Inferior parietal cortex (tissue), 1 donor: ENCODE measurements around the gene ZMIZ1.
A peak's percentile ranks its signal among the peaks of the same experiment; 100 is the strongest.
"Not testable (repeated sequence)": the region's sequence is repeated elsewhere in the genome, so short reads cannot be mapped to it uniquely, and the experiment has no call there.

Source experiments
- DNase-seq: peaks from one replicate; pipeline ENCODE4 v3.0.0-alpha.2; 2016; ENCODE audit errors: extremely low spot score

The ZMIZ1 gene

DNA sequence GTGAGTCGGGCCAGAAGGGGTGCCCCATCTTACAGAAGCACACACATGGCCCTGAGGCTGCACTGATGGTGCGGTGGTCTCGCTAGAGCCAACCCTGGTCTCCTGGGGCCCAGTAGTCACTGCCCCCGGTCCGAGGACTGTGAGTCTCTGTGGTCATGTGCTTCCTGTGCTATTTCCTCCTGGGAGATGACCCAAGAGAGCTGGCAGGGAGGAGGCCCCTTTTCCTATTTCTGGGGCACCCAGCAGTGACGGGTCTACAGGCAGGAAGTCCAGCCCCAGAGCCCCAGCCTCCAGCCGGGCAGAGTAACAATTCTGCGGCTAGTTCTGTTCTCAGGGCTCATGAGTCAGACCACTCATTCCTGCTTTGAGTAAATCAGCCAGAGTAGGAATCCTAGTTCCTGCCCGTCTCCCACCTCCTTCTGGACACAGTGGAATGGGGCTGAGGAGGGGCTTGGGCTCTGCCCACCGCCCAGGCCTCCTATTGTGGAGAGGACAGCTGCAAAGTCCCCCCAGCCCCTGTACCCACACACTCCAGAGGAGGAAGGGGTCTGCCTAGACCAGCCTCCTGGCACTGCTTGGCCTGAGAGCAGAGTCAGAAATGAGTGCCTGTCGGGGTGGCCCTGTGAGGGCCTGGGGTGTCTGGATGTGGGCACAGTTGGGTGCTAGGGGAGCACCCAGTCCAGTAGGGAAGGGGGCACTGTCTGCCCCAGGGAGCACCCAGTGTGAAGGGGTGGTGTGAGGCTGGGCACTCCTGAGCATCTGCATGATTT is 198.0 kb downstream of the ZMIZ1 start:
- no peak for DNase-seq

DNA sequence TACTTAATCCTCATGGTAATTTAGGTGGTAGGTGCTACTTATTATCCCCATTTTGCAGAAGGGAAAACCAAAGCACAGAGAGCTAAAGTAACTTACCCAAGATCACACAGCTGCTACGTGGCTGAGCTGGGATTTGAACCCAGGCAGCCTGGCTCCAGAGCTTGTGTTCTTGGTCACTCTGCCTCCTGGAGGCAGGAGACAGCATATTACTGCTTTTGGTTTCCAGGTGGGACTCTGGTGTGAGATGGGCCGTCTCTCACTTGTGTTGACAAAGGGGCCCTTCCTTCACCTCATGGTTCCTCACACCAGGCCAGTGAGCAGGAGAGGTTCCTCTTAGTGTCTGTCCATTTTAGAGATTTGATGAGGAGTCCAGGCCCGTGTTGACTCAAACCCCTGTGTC is 198.7 kb downstream of the ZMIZ1 start:
- DNase-seq = no peak

DNA sequence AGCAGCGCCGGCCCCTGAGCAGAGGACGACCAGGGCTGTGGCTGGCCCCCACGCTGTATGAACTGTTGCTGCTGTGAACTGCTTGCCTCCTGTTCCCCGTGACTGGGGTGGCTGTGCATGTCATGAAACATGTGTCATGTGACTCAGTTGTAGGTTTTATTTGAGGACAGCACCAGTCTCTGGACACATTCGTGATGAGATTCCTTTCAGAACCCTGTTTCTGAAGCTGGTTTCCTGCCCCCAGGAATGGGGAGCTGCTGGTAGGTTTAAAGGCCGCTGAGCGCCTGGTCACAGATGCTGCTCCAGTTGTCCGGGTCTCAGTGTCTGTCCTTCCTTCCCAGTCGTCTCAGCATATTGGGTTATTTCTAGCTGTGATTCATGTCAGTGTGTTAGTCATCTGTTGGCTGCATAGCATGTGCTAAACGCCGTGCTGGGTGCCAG is 199.4 kb downstream of the ZMIZ1 start:
- no peak for DNase-seq

DNA sequence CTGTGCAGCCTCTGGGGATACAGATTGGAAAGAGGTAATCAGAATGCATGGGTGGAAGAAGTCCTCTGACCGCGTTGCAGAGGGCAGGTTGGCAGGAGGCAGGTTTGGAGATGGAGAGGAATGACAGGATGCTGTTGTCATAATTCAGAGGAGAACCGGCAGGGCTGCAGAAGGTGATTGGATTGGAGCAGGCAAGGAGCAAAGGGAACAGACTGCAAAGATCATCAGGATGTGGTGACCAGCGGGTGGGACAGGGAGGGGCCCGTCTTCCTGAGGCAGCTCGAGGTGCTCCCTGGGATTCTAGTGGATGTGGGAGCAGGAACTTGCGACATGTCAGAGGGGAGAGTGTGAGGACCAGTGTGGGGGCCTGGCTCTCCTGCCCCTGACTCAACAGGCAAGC is 200.0 kb downstream of the ZMIZ1 start:
- DNase-seq = no peak

DNA sequence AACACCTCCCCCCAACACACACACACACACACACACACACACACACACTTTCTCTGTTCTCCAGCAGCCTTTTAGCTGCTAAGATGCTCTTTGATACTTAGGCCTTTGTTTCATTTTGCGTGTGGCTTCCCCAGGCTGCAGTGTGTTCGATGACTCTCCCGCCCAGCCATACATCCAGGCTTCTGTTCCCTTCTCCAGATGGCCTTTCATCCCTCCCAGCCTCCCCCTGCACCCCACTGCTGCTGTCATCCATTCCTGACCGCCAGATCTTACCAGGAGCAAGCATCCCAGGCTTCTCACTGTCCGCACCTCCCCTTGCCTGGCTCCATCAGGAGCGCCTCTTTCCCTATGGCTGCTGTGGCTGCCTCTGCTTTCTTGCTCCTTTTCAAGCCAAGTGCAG is 200.7 kb downstream of the ZMIZ1 start:
- DNase-seq = no peak

DNA sequence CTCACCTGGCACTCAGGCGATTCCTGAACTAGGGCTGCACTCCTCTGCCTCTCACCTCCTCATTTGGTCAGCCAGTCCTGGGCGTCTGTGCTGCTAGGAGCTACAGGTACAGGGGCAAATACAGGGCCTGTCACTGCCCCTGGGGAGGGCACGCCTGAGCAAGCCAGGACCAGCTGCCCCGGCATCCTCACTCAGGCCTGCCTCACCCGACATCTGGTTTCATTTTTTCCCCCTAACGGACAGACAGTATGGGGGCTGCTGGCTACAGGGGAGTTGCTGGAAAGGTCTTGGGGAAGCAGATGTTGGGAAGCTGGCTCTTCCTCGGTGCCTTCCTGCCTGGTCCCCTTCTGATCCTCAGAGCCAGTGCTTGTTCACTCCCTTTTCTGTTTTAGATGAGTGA is 201.2 kb downstream of the ZMIZ1 start:
- no peak for DNase-seq

DNA sequence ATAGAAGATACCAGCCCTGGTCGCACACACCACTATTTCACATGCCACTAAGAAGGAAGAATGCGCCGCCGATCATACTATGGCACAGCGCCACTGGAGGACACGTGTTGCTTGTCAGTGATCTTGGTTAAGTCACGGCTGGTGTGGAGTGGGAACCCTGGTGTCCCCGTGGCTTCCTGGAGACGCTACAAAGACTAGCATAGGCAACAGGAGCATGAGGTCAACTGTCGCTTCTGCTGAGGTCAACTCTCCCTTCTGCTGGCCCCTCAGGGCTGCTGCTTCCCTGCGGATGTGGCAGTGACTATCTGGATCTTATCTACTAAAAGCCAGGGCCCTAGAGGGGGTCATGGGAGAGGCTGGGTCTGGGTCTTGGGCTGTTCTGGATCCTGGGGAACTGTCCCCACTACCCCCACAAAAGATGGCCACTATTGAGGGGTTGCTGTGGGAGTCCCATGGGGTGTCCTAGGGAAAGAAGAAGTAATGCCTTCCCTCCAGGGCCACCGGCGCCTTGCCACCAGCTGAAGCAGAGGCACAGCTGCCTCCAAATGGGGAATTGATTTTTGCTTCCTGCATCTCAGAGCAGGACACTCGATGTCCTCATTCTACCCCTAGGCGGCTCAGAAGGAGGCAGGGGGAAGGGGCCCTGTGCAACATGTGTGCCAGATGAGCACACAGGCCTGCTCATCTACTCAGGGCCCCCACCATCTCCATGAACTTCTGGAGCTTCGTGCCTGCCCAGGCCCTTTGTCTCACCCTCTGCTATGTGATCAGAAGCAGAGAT is 201.9 kb downstream of the ZMIZ1 start:
- no peak for DNase-seq

DNA sequence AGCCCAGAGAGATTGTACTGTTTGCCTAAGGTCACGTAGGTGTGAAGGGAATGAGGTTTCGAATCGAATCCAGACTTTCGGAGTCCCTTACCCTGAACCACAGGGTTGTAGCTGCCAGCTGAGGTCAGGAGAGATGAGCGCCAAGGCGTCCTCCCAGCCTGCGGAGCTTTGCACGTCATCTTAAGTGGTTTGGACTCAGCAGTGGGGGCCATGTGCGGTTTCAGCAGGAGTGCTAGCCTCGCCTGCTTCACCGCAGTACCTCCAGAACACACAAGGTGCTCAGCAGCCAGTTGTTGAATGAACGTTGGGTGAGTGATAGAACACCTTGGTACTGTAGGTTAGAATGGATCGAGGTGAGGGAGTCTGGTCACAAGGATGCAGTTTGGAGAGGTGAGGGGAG is 203.6 kb downstream of the ZMIZ1 start:
- DNase-seq = no peak

DNA sequence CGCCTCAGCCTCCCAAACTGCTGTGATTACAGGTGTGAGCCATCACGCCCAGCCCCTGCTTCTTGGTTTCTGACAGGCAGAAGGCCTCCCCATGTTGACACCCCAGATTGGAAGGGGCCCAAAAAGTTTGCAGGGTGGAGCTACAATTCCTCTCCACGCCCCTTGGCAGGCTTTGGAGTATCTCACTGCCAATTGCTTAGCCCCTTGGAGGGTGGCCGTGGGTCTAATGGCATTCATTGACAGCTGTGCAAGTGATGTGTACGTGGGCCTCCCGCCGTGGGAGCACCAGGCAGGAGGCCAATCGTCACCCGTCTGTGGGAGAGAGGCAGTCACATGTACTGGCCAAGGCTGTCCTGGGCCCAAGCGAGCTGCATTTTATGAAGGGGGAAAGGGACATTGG is 204.8 kb downstream of the ZMIZ1 start:
- DNase-seq = no peak

DNA sequence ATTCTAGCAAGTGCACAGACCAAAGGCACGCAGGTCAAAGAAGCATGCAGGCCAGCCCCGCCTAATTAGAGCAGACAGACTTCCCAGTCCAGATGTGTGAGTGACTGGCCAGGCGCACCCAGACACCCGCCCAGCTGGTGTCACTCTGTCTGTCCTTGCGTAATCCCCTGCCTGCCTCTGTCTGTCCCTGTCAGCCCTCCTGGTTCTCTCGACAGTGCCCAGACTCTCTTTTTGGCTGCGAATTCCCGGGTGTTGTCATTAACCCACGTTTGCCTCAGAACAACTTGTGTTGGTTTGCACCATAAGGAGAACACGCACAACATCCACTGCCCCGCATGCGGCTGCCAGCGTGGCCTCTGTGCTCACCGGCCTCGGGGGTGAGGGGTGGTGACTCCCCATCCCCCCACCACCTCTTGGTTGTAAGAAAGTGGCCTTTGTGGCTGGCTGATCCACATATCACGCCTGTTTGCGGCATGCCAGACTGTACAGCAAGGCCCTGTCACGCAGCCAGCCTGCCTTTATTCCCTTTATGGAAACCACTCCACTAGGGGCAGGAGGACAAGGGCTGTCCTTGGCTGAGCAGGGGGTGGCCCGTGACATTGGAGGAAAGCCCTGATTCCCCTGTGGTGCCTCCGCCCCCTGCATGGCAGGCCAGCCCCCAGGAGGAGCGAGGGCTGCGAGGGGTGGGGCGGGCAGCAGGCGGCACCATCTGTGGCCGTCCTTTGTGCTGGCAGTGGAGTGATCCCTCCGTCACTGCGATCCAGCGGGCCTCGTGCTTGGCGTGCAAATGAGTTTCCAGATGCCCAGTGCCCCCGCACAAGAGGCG is 205.7 kb downstream of the ZMIZ1 start:
- DNase-seq = peak; percentile 86

DNA sequence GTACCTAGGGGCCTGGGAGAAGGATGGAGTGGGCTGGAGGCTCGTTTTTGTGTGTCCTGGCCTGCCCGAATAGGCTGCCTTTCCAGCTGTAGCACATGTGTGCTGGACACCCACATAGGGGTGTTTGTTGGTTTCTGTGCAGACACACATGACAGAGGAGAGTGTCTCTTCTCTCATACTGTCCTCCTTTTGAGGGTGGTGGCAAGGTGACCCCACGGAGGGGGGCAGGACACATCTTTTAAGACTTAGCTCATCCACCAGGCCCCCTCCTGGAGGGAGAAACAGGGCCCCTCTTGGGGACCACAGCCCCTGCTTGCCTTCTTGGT is 206.3 kb downstream of the ZMIZ1 start:
- no peak for DNase-seq

DNA sequence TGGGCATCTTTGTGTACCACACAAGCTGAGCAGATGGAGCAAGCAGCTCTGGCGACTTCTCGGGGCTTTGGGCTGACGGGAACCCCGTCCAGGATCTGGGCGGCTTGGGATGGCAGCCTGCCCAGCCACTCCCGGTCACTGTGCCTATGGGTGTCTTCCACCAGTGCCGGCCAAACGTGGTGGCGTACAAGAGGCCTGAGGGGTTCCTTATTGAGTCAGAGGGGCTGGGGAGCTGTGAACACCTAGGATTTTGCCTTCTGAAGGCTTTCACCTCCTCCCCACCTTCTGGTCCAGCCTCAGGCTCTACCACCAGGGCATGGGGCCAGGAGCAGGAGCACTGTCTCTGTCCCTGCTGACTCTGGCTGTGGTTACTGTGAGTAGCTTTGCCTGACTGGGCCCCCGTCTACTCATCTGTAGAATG is 206.7 kb downstream of the ZMIZ1 start:
- DNase-seq = no peak

DNA sequence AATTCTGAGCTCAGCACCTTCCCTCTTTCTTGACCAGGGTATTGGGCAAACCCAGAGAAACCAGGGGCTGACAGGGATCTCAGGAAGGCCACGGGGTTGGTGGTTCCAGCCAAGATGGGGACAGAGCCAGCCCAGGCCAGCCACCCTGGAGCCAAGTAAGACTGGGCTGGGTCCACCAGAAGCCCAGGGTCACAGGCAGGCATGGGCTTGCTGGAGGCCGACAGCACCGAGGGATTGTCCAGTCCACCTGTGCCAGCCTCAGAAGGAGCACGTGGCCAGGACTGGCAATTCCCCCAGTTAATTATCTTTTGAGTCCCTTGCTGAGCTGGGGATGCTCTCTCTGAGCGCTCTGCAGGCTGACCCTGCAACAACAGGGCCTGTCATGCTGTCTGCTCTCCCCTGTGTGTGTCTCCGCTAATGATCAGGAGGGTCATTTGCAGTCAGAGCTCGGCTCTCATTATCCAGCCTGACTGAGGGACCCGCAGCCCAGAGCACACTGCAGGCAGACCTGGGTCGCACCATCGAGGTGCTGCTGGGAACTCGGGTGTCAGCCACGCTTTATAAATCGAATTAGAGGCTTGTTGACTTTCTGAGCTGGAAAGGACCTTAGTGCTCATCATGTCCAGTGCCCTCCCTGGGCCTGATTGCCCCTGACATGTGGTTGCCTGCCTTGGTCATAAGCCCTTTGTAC is 209.0 kb downstream of the ZMIZ1 start:
- DNase-seq = no peak

DNA sequence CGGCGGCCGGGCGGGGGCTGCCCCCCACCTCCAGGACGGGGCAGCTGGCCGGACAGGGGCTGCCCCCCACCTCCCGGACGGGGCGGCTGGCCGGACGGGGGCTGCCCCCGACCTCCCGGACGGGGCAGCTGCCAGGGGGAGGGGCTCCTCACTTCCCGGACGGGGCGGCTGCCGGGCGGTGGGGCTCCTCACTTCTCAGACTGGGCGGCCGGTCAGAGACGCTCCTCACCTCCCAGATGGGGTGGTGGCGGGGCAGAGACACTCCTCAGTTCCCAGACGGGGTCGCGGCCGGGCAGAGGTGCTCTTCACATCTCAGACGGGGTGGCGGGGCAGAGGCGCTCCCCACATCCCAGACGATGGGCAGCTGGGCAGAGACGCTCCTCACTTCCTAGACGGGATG is 210.3 kb downstream of the ZMIZ1 start:
- DNase-seq = not testable (repeated sequence)

DNA sequence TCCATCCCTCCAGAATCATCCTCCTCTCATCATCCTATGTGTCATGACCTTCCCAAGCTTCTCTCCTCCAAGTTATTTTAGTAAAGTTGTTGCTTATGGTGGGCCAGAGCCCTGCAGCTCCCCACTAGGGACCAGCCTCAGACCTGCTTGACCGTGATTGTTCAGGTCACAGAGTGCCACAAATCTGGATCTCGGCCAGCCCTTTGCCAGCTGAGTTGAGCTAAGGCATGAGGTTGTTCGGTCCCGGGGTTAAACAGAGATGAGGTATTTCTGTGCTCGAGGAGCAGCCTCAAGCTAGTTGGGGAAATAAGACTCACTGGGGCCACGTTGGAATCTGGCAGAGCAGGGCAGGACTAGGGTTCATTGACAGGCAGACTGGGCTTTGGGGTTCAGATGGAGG is 212.2 kb downstream of the ZMIZ1 start:
- DNase-seq = no peak

DNA sequence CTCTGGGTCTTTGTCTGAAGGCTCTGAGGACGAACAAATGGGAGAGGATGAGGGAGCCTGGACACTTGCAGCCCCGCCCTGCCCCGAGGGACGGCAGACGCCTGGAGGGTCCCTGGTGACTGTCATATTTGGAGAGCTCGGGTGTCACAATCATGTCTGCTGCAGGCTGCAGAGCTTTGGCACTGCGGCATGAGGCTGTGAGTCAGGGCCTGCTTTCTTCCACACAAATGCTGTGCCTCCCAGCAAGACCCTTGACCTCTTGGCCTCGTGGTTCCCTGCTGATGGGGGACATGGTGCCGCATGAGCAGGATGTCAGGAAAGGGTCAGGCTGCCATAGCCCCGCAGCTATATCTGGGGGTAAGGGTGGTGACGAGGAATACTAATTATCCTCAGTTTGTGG is 213.6 kb downstream of the ZMIZ1 start:
- no peak for DNase-seq

DNA sequence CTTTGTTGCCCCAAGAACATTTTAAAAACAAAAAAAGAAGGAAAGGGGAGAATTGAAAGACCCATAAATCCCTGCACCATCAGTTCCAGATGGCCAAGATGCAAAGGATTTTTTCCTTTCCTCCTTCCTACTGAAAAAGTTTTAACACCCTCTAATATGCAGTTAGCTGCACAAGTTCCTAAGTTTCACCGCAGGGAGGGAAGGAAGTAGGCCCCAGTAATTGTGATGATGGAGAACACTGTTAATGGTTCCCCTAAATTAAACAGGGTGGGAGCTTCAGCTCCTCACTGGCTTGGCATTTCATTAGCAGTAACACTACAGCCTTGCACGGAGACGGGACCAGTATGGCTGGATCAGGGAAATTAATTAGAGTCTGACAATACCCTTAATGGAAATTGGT is 214.8 kb downstream of the ZMIZ1 start:
- no peak for DNase-seq

DNA sequence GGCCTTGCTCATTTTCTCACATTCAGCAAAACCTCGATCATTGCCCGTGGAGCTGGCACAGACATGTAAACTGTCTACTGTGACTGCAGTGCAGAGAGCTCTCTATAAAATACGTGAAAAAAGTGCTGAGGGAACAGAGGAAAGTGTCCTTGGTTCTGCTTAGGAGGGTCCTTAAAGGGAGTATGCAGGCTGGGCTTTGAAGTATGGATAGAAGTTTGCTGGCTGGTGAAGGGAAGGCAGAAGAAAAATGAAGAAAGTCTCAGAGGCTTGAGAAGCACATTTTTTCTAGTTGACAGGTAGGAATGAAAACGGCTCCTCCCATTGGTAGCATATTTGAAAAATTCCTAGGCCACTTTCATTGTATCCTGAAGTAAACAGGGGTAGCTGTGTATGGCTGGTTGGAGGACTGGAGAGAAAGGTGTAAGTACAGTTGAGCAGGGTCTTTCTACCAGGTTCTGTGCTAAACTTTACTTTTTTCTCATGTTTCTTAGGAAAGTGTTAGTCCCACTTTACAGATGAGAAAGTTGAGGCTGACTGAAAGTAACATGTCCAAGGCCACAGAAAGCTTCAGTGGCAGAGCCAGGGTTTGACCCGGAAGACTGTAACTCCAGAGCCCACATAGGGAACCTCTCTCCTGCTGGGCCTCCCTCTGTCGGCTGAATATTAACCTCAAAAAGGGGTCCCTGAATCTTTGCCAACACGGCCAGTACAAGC is 215.5 kb downstream of the ZMIZ1 start:
- DNase-seq = no peak

DNA sequence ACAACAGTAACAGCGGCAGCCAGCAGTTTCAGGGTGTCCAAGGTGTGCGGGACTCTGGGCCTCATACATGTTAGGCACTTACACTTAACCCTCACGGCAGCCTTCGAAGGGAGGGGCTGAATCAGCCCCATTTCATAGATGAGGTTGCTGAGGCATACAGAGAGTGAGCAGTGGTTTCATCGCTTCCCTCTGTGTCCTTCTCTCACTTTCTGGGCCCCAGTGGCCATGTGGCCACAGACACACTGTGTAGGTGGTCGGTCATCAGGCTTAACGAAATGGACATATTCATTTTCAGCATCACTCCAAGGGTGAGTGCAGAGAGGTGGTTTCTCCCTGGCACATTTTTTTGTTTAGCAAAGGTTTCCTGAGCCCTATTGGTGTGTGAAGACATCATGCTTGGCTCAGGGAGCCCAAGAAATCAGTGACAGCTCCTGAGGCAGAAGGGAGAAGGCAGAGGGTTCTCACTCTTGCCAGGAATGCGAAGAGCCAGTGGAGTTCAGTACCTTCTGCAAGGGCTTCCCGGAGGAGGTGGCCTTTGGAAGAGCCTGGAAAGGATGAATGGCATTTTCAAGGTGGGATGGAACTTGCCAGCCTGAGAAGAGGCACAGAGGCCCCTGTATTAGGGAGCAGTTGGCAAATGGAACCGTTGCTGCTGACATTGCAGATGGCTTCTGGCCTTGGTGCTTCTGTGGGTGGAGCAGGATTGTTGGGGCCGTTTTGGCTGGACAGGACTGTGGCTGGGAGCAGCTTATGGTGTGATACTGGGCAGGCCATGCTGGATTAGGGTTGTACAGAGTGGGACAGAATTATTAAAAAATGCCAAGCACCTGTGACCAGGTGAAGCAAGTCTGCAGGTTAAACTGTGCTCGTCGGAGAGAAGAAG is 216.8 kb downstream of the ZMIZ1 start:
- DNase-seq = no peak

DNA sequence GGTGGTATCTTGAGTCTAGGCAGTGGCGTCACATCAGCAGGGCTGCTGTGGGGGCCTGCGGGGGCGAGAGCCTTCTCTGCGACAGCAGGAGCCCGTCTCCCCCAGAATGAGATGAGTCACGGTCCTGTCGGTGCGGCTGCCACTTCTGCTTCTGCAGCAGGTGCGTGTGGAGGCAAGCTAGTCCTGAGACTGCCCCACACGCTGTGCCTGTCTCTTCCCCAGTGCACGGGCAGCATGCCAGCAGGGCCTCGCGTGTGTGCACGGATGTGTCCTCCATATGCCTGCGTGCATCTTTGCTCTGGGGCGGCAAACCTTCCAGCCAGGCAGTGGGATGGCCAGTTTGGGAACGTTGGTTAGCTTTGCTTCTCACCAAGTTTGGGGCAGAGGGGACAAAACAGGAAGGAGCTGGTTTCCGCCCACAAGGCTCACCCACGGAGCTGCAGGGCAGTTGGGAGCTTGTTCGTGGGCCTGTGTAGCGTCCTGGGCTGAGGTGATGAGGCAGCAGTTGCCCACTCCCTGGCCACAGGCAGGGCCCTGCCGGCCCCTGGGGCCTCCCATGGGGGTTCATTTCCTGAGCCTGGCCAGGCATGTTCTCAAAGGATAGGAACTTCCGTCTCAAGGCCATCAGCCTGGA is 217.7 kb downstream of the ZMIZ1 start:
- DNase-seq = no peak
